NCI-H128 (cell line): ENCODE results near the gene TAS1R3.

ENCODE experiments used
- DNase-seq: peaks from one replicate; lab custom pipeline; 2025; ENCODE audit not compliant: unreplicated experiment; lab: John Stamatoyannopoulos, UW

TAS1R3 gene

GRCh38 chr1:1320666-1321448, 10.2 kb upstream of the TAS1R3 start:
- no peak for DNase-seq

GRCh38 chr1:1321477-1321876, 9.6 kb upstream of the TAS1R3 start:
- DNase-seq, result no peak

- no peak for DNase-seq
These were observed 8.7 kb upstream of the TAS1R3 start for GRCh38 chr1:1322418-1322817.

GRCh38 chr1:1322952-1323351, 8.1 kb upstream of the TAS1R3 start:
- no peak for DNase-seq

GRCh38 chr1:1324084-1324523, 7.0 kb upstream of the TAS1R3 start:
- DNase-seq, result no peak

GRCh38 chr1:1324524-1325287, 6.4 kb upstream of the TAS1R3 start, which contains the start of the genes CPTP and INTS11:
TSS of gene CPTP (plus strand) at chr1:1324802. CDS start at chr1:1326911, 2,109 bp downstream.
TSS of gene INTS11 (minus strand) at chr1:1324660. CDS start at chr1:1324608, 52 bp downstream.
- peak; percentile 80 for DNase-seq

GRCh38 chr1:1325288-1326074, 5.6 kb upstream of the TAS1R3 start:
- no peak for DNase-seq

- DNase-seq, result no peak
These were observed 4.9 kb upstream of the TAS1R3 start for GRCh38 chr1:1326075-1326605.

GRCh38 chr1:1327291-1327690, 3.8 kb upstream of the TAS1R3 start:
- DNase-seq, result no peak

- DNase-seq, result no peak
These were observed 2.8 kb upstream of the TAS1R3 start for GRCh38 chr1:1328254-1328653.

GRCh38 chr1:1329304-1330210, 1.5 kb upstream of the TAS1R3 start:
- no peak for DNase-seq

GRCh38 chr1:1330366-1331067, 563 bp upstream of the TAS1R3 start:
- no peak for DNase-seq

- no peak for DNase-seq
These were observed 1.1 kb downstream of the TAS1R3 start for GRCh38 chr1:1332031-1332755.

- DNase-seq, result no peak
These were observed 1.8 kb downstream of the TAS1R3 start for GRCh38 chr1:1332774-1333480.

- no peak for DNase-seq
These were observed 2.6 kb downstream of the TAS1R3 start for GRCh38 chr1:1333551-1334241.

- DNase-seq, result no peak
These were observed 3.8 kb downstream of the TAS1R3 start for GRCh38 chr1:1334835-1335234.

GRCh38 chr1:1335283-1335682, 4.2 kb downstream of the TAS1R3 start:
- DNase-seq, result no peak
